MCF 10A (cell line): Measurements from ENCODE around the gene STX1B. TPM values are rescaled to one million over a fixed set of nuclear protein-coding genes. Genes with fewer than 3 reads are reported as not detected.

Experiments
- BruUV-seq: library from RNA; stranded (reverse); fragments of 400-500 nt; replicated peaks from 2 replicates; lab custom pipeline; 2021; lab: Mats Ljungman, UMichigan
- CTCF ChIA-PET: fragments of 300-600 bp; sonication (Branson Sonifier 250); formaldehyde crosslinking; extraction: SDS; loops from one replicate; lab custom pipeline; 2021; ENCODE audit warnings: antibody characterized with exemption, inconsistent platforms; lab: Yijun Ruan, JAX
- POLR2A ChIA-PET: fragments of 300-600, 350-650 bp; sonication (Branson Sonifier 250); formaldehyde crosslinking; extraction: SDS; loops from one replicate; lab custom pipeline; 2020; ENCODE audit warnings: antibody characterized with exemption, inconsistent platforms; lab: Yijun Ruan, JAX
- DNase-seq: peaks from one replicate; pipeline ENCODE4 v3.0.0-alpha.2; 2018; ENCODE audit not compliant: unreplicated experiment
- H3K27ac Mint-ChIP-seq: one replicate; pipeline ENCODE4 v1.8.0; 2022; ENCODE audit warnings: mild to moderate bottlenecking, low read depth, mixed read lengths; ENCODE audit not compliant: unreplicated experiment
- H3K27me3 Mint-ChIP-seq: one replicate; pipeline ENCODE4 v1.8.0; 2022; ENCODE audit warnings: mixed read lengths; ENCODE audit not compliant: insufficient read depth, unreplicated experiment
- H3K36me3 Mint-ChIP-seq: one replicate; pipeline ENCODE4 v1.8.0; 2022; ENCODE audit warnings: mild to moderate bottlenecking, moderate library complexity, mixed read lengths; ENCODE audit not compliant: insufficient read depth, unreplicated experiment
- H3K4me1 Mint-ChIP-seq: one replicate; pipeline ENCODE4 v1.8.0; 2022; ENCODE audit warnings: mixed read lengths; ENCODE audit not compliant: insufficient read depth, unreplicated experiment
- H3K4me3 Mint-ChIP-seq: one replicate; pipeline ENCODE4 v1.8.0; 2022; ENCODE audit warnings: mild to moderate bottlenecking, moderate library complexity, mixed read lengths; ENCODE audit not compliant: unreplicated experiment
- H3K9me3 Mint-ChIP-seq: one replicate; pipeline ENCODE4 v1.8.0; 2022; ENCODE audit warnings: mixed read lengths; ENCODE audit not compliant: unreplicated experiment
- CTCF ChIP-seq: fragments of 200-600 bp; IDR thresholded peaks from one replicate; pipeline ENCODE4 v1.8.0; 2022; ENCODE audit warnings: antibody characterized with exemption, mild to moderate bottlenecking; ENCODE audit not compliant: unreplicated experiment
- intact Hi-C: fragments of 100-400 bp; cut with micrococcal nuclease; formaldehyde crosslinking; loops from 2 replicates; pipeline ENCODE4 v1.14.1; 2022
- total RNA-seq: library from RNA; stranded (reverse); gene quantifications from 2 replicates; pipeline ENCODE4 v1.2.3, GENCODE V29; 2022

The STX1B gene
- total RNA-seq, 1 experiment from 2014 or later: 0.42 TPM

GRCh38 chr16:30947859-30948666 is 62.4 kb downstream of the STX1B start:
- DNase-seq: peak; percentile 88
- CTCF ChIA-PET: interaction anchor here (1.0 to 1.2 kb wide), 3 partner anchors 14 to 104 kb away, joined by 3 to 4 read pairs (median 3); no protein-coding TSS in a partner anchor
- peak overlapping the region; percentile 94 for H3K4me3 Mint-ChIP-seq
- POLR2A ChIA-PET: interaction anchor here (1.3 to 2.9 kb wide), 3 partner anchors 7 to 101 kb away, joined by 3 to 34 read pairs (median 3); partner anchors contain the start of gene SETD1A
- no peaks in the 10 kb centered on the region for H3K9me3 Mint-ChIP-seq
- intact Hi-C loops: loop anchor here (10.0 kb wide), 1 partner anchor 163 kb away; the partner anchor contains the start of gene ZNF629
- H3K36me3 Mint-ChIP-seq: peaks cover 39% of the 10 kb centered on the region
- no peaks in the 10 kb centered on the region for H3K4me1 Mint-ChIP-seq
- no peaks in the 10 kb centered on the region for H3K27me3 Mint-ChIP-seq
- no peak for TF ChIP-seq CTCF
- no TSS peak for BruUV-seq
- H3K27ac Mint-ChIP-seq: peak overlapping the region; percentile 87

GRCh38 chr16:30947541-30947858 is 62.9 kb downstream of the STX1B start:
- ChIA-PET CTCF (interaction anchor here (1.0 to 1.2 kb wide), 3 partner anchors 14 to 104 kb away, joined by 3 to 4 read pairs (median 3); no protein-coding TSS in a partner anchor), POLR2A (interaction anchor here (1.3 kb wide), 1 partner anchor 101 kb away, joined by 3 read pairs; no protein-coding TSS in a partner anchor)
- no peaks in the 10 kb centered on the region for H3K27me3 Mint-ChIP-seq
- TF ChIP-seq CTCF: no peak
- no peak overlapping the region for H3K4me3 Mint-ChIP-seq
- DNase-seq: no peak
- H3K27ac Mint-ChIP-seq: no peak overlapping the region
- H3K36me3 Mint-ChIP-seq: peaks cover 41% of the 10 kb centered on the region
- BruUV-seq: no TSS peak
- no peaks in the 10 kb centered on the region for H3K4me1 Mint-ChIP-seq
- H3K9me3 Mint-ChIP-seq: no peaks in the 10 kb centered on the region
- intact Hi-C loops: loop anchor here (10.0 kb wide), 1 partner anchor 163 kb away; the partner anchor contains the start of gene ZNF629

- H3K4me3 Mint-ChIP-seq: no peak overlapping the region
- H3K27ac Mint-ChIP-seq: no peak overlapping the region
- BruUV-seq: no TSS peak
- no peaks in the 10 kb centered on the region for H3K27me3 Mint-ChIP-seq
- intact Hi-C loops: loop anchor here (10.0 kb wide), 1 partner anchor 162 kb away; the partner anchor contains the start of gene ZNF629
- H3K9me3 Mint-ChIP-seq: no peaks in the 10 kb centered on the region
- ChIA-PET POLR2A (interaction anchor here (1.3 kb wide), 1 partner anchor 100 kb away, joined by 3 read pairs; no protein-coding TSS in a partner anchor), CTCF (interaction anchor here (1.0 to 1.2 kb wide), 3 partner anchors 13 to 103 kb away, joined by 3 to 4 read pairs (median 3); no protein-coding TSS in a partner anchor)
- no peaks in the 10 kb centered on the region for H3K4me1 Mint-ChIP-seq
- no peak for TF ChIP-seq CTCF
- DNase-seq: no peak
- peaks cover 41% of the 10 kb centered on the region for H3K36me3 Mint-ChIP-seq
Observed at GRCh38 chr16:30946671-30947540, 63.5 kb downstream of the STX1B start.
